Neuronal stem cell (in vitro differentiated cells): Measurements from ENCODE around the gene OR2T27.

Experiments
- DNase-seq: peaks from one replicate; pipeline ENCODE4 v3.0.0-alpha.2; 2013; ENCODE audit warnings: low spot score
- H2AFZ ChIP-seq: one replicate; pipeline ENCODE4 v1.6.1; 2013; ENCODE audit warnings: mild to moderate bottlenecking, low read length, inconsistent platforms
- H2AK5ac ChIP-seq: 2 replicates; pipeline ENCODE4 v1.6.1; 2013; ENCODE audit warnings: low read depth, mild to moderate bottlenecking, inconsistent platforms, low read length, moderate library complexity, mixed read lengths
- H2BK120ac ChIP-seq: 2 replicates; pipeline ENCODE4 v1.6.1; 2013; ENCODE audit warnings: low read depth, mild to moderate bottlenecking, inconsistent platforms, low read length, moderate library complexity, mixed read lengths
- H2BK12ac ChIP-seq: one replicate; pipeline ENCODE4 v1.6.1; 2013; ENCODE audit warnings: low read length, inconsistent platforms
- H2BK15ac ChIP-seq: 2 replicates; pipeline ENCODE4 v1.6.1; 2013; ENCODE audit warnings: mild to moderate bottlenecking, low read length, inconsistent platforms, mixed read lengths
- H2BK5ac ChIP-seq: one replicate; pipeline ENCODE4 v1.6.1; 2013; ENCODE audit warnings: inconsistent platforms, mild to moderate bottlenecking, low read length, moderate library complexity
- H3K14ac ChIP-seq: one replicate; pipeline ENCODE4 v1.6.1; 2013; ENCODE audit warnings: low read length, inconsistent platforms
- H3K18ac ChIP-seq: 2 replicates; pipeline ENCODE4 v1.6.1; 2013; ENCODE audit warnings: low read length, inconsistent platforms
- H3K23ac ChIP-seq: 2 replicates; pipeline ENCODE4 v1.6.1; 2013; ENCODE audit warnings: low read depth, mild to moderate bottlenecking, mixed read lengths, low read length, inconsistent platforms; ENCODE audit not compliant: poor library complexity
- H3K27ac ChIP-seq: replicated peaks from 3 replicates; pipeline ENCODE4 v1.5.1; 2013; ENCODE audit warnings: low read length, inconsistent platforms
- H3K27me3 ChIP-seq, 3 experiments: 2 replicates each; pipeline ENCODE4 v1.6.1; 2013; ENCODE audit warnings: low read length in 3 of 3, mild to moderate bottlenecking in 2 of 3, inconsistent platforms in 1 of 3, low read depth in 1 of 3, mixed read lengths in 1 of 3, moderate library complexity in 1 of 3; ENCODE audit not compliant: control insufficient read depth in 3 of 3, insufficient read depth in 3 of 3
- H3K36me3 ChIP-seq, 2 donors: replicated peaks in 1 of 2; 2 replicates each; pipeline ENCODE4 v1.6.1; 2013; ENCODE audit warnings: low read length in 2 of 2; ENCODE audit not compliant: control insufficient read depth in 2 of 2, insufficient read depth in 2 of 2
- H3K4ac ChIP-seq: 2 replicates; pipeline ENCODE4 v1.6.1; 2013; ENCODE audit warnings: inconsistent platforms, mild to moderate bottlenecking, low read length, moderate library complexity
- H3K4me1 ChIP-seq, 2 donors: 1 replicate in 1 of 2; 2 replicates in 1 of 2; pipeline ENCODE4 v1.6.1; 2013; ENCODE audit warnings: low read length in 2 of 2, low read depth in 1 of 2; ENCODE audit not compliant: control insufficient read depth in 2 of 2, insufficient read depth in 1 of 2
- H3K4me2 ChIP-seq: one replicate; pipeline ENCODE4 v1.6.1; 2013; ENCODE audit warnings: mild to moderate bottlenecking, low read length, inconsistent platforms; ENCODE audit not compliant: insufficient read depth, poor library complexity, severe bottlenecking
- H3K4me3 ChIP-seq, 2 donors: 2 replicates each; pipeline ENCODE4 v1.5.1; 2013; ENCODE audit warnings: low read length in 2 of 2, mild to moderate bottlenecking in 2 of 2, inconsistent platforms in 1 of 2, moderate library complexity in 1 of 2
- H3K79me1 ChIP-seq: one replicate; pipeline ENCODE4 v1.6.1; 2013; ENCODE audit warnings: low read depth, mild to moderate bottlenecking, inconsistent platforms, low read length, moderate library complexity
- H3K9ac ChIP-seq: one replicate; pipeline ENCODE4 v1.6.1; 2013; ENCODE audit warnings: mild to moderate bottlenecking, low read depth, low read length, inconsistent platforms; ENCODE audit not compliant: poor library complexity
- H3K9me3 ChIP-seq, 2 donors: replicated peaks in 1 of 2; 2 replicates each; pipeline versions ENCODE3 to v1.6.1; 2013; ENCODE audit warnings: low read length in 2 of 2, mild to moderate bottlenecking in 2 of 2, inconsistent platforms in 1 of 2, low read depth in 1 of 2, mixed read lengths in 1 of 2, moderate library complexity in 1 of 2; ENCODE audit not compliant: control insufficient read depth in 2 of 2, insufficient read depth in 1 of 2
- H4K8ac ChIP-seq: one replicate; pipeline ENCODE4 v1.6.1; 2013; ENCODE audit warnings: low read depth, mild to moderate bottlenecking, inconsistent platforms, low read length, moderate library complexity
- H4K91ac ChIP-seq: one replicate; pipeline ENCODE4 v1.6.1; 2013; ENCODE audit warnings: low read length, low read depth, mild to moderate bottlenecking, inconsistent platforms; ENCODE audit not compliant: poor library complexity
- WGBS, 2 donors: extraction: QIAGEN DNeasy Blood & Tissue Kit; methylation state at CpG; one replicate each; pipeline ENCODE4 v1.1.7; 2013; ENCODE audit warnings: missing lambda C conversion rate in 2 of 2, mixed read lengths in 1 of 2; ENCODE audit not compliant: insufficient read length in 2 of 2, insufficient replicate concordance in 1 of 2; ENCODE audit errors: extremely low coverage in 2 of 2; 5-methylcytosine and 5-hydroxymethylcytosine counted together

OR2T27 gene

DNA sequence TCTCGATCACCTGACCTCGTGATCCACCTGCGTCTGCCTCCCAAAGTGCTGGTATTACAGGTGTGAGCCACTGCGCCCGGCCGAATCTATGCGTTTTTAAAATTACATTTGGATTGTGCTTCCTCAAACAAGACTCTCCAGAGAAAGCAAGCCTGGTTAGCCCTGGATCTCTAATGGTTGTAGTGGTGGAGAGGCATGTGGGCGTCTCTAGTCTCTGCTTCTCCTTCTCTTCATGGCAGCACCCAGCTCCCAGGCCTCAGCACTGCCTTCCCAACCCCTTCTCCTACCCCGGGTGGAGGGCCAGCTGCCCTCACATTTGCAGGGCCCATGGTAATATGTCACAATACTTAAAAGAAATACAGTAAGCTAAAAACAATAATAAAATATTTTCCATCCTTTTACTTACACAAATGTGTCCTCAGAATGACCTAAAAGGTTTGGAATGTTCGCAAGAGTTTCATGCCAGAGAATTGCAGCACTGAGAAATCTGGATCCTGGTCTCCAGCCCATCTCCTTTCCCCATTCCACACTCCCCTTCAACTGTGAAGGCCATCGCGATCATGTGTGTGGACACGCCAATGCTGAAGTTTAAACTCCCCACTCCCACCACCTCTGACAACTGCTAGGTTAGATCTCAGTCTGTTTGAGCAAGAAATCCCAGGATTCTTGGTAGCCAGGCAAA, 40.3 kb upstream of the OR2T27 start:
- Histone ChIP-seq H3K4ac (no peak overlapping the region), H3K18ac (no peak overlapping the region), H2AK5ac (no peak overlapping the region), H3K9ac (no peak overlapping the region), H4K8ac (no peak overlapping the region), H3K14ac (no peak overlapping the region), H3K27me3 (no peaks in the 10 kb centered on the region), H3K4me1 (no peaks in the 10 kb centered on the region), H2BK5ac (no peak overlapping the region), H3K36me3 (peaks cover 0 to 1% of the 10 kb centered on the region in 2 donors), H2BK12ac (no peak overlapping the region), H3K4me3 (no peak overlapping the region), H3K79me1 (no peaks in the 10 kb centered on the region), H2BK15ac (no peak overlapping the region), H3K23ac (no peak overlapping the region), H4K91ac (no peak overlapping the region), H2AFZ (no peak overlapping the region), H3K27ac (no peak overlapping the region), H2BK120ac (no peak overlapping the region), H3K9me3 (peaks cover 5 to 35% of the 10 kb centered on the region in 2 donors), H3K4me2 (no peak overlapping the region)
- WGBS, 2 donors: no CpG with 5 or more reads among the region's 13 CpGs
- no peak for DNase-seq

DNA sequence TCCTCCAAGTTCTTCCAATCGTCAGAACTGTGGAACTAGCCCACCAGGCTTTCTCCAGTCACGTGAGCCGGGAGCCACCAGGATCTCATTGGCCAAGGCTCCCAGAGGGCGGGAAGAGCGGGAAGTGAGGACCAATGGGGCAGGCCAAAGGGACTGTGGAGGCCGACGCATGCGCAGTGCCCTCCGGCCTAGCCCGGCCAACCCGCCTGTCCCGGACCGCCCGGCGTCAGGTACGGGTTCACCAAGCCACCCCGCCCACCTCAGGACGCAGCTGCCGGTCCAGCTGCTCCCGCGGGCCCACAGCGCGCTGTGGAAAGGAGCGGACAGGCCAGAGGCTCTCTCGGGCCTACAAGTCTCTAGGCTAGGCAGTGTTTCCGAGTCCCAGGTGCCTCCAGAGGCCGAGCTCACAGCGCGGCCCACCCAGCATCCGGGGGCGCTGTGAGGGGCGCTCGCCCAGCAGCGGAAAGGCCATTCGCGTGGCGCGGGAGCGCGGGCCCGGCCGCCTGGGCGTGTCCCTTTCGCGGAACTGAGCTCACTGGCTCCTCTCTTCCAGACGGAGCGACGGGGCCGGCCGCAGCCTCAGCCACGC, 36.3 kb upstream of the OR2T27 start:
- H3K4me1 ChIP-seq: no peaks in the 10 kb centered on the region
- H2BK12ac ChIP-seq: no peak overlapping the region
- no peak overlapping the region for H4K91ac ChIP-seq
- DNase-seq: no peak
- peaks cover 0 to 1% of the 10 kb centered on the region in 2 donors for H3K36me3 ChIP-seq
- no peak overlapping the region for H2BK5ac ChIP-seq
- peaks cover 5 to 27% of the 10 kb centered on the region in 2 donors for H3K9me3 ChIP-seq
- H3K23ac ChIP-seq: no peak overlapping the region
- H3K9ac ChIP-seq: no peak overlapping the region
- no peak overlapping the region for H3K27ac ChIP-seq
- no peak overlapping the region for H2AK5ac ChIP-seq
- H4K8ac ChIP-seq: no peak overlapping the region
- H2AFZ ChIP-seq: no peak overlapping the region
- no peaks in the 10 kb centered on the region for H3K27me3 ChIP-seq
- H3K18ac ChIP-seq: no peak overlapping the region
- H3K4ac ChIP-seq: no peak overlapping the region
- no CpG with 5 or more reads among the region's 51 CpGs for WGBS, 2 donors
- no peaks in the 10 kb centered on the region for H3K79me1 ChIP-seq
- H2BK120ac ChIP-seq: no peak overlapping the region
- H3K4me2 ChIP-seq: no peak overlapping the region
- H3K14ac ChIP-seq: peak overlapping the region; percentile 47
- no peak overlapping the region for H2BK15ac ChIP-seq
- H3K4me3 ChIP-seq: peak overlapping the region in 1 of 2 donors; percentile 30

DNA sequence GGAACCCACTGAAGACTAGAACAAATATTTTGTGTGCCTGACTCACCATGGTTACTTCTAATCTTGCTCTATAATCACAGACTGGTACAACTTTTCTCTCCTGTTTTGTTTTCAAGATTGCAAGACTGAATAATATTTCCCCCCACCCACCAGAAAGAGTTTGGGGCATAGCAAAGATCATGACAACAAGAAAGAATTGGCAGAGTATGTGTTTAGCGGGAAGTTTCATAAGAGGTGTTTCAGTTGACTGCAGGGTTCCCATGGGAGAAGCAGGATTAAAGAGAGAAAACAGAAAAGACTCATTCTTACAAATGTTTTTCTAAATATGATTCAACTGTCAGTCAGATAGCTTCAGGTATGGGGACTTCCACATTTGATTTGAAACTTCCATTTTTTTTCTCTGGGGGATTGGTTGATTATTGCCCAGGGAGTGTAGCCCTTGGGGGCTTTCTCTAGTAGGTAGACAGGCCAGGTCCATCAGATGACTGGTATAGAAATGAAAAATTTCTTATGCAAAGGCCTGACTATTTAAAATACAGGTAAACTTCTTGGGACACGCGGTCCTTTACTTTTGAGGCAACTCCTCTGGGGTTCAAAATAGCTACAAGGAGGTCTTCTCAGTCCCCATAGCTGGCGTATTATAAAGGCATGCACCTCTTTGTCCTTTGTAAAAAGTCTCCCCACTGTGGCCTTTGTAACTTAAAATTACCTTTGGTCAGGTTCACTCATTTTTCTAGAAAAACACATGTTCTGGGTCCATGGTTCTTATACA, 33.4 kb upstream of the OR2T27 start:
- Histone ChIP-seq H3K27ac (no peak overlapping the region), H3K9me3 (peaks cover 5 to 25% of the 10 kb centered on the region in 2 donors), H2BK12ac (no peak overlapping the region), H3K23ac (no peak overlapping the region), H2BK5ac (no peak overlapping the region), H3K4ac (no peak overlapping the region), H2AFZ (no peak overlapping the region), H3K14ac (no peak overlapping the region), H2AK5ac (no peak overlapping the region), H3K9ac (no peak overlapping the region), H4K91ac (no peak overlapping the region), H3K27me3 (no peaks in the 10 kb centered on the region), H3K36me3 (peaks cover 0 to 1% of the 10 kb centered on the region in 2 donors), H3K18ac (no peak overlapping the region), H2BK15ac (no peak overlapping the region), H3K79me1 (no peaks in the 10 kb centered on the region), H3K4me1 (no peaks in the 10 kb centered on the region), H4K8ac (no peak overlapping the region), H3K4me2 (no peak overlapping the region), H2BK120ac (no peak overlapping the region), H3K4me3 (no peak overlapping the region)
- no peak for DNase-seq
- WGBS, 2 donors: no CpG with 5 or more reads among the region's 4 CpGs

- Histone ChIP-seq H3K4ac (no peak overlapping the region), H3K9me3 (peaks cover 0 to 18% of the 10 kb centered on the region in 2 donors), H3K14ac (no peak overlapping the region), H4K8ac (no peak overlapping the region), H2BK15ac (no peak overlapping the region), H3K23ac (no peak overlapping the region), H3K9ac (no peak overlapping the region), H3K36me3 (no peaks in the 10 kb centered on the region), H2AK5ac (no peak overlapping the region), H3K4me3 (no peak overlapping the region), H2BK12ac (no peak overlapping the region), H3K27me3 (no peaks in the 10 kb centered on the region), H3K4me1 (no peaks in the 10 kb centered on the region), H3K79me1 (no peaks in the 10 kb centered on the region), H2BK5ac (no peak overlapping the region), H3K18ac (no peak overlapping the region), H4K91ac (no peak overlapping the region), H2BK120ac (no peak overlapping the region), H2AFZ (no peak overlapping the region), H3K4me2 (no peak overlapping the region), H3K27ac (no peak overlapping the region)
- DNase-seq: no peak
- no CpG with 5 or more reads among the region's 3 CpGs for WGBS, 2 donors
These were observed 31.5 kb upstream of the OR2T27 start for GRCh38 chr1:248686815-248687214.
